ENCODE results near the gene RNF213.

GRCh38 chr17:80402959-80403358 lies 142.3 kb downstream of the RNF213 start:
- TF ChIP-seq CTCF (optimal IDR thresholded peaks at IDR 0.05 in 1 of 3, IDR thresholded peaks at IDR 0.05 in 1 of 3, conservative IDR thresholded peaks at IDR 0.05 in 1 of 3; ENCODE audit: extremely low read depth in 1 of 3, insufficient read depth in 2 of 3, low read length in 3 of 3) (no peak), EZH2 (IDR thresholded peaks at IDR 0.05; ENCODE audit: low read length) (no peak)

Data from keratinocyte (primary cell).